Caco-2 (cell line): ENCODE data around the gene LMO1. TPM values are rescaled to one million over a fixed set of nuclear protein-coding genes. Genes with fewer than 3 reads are reported as not detected.

Experiments
- BruUV-seq: library from RNA; stranded (reverse); fragments of 400-500 nt; replicated peaks from 2 replicates; lab custom pipeline; 2021; lab: Mats Ljungman, UMichigan
- CTCF ChIA-PET: fragments of 300-600 bp; sonication (Branson Sonifier 250); formaldehyde crosslinking; loops from one replicate; lab custom pipeline; 2022; ENCODE audit warnings: antibody characterized with exemption; lab: Charles Lee
- POLR2A ChIA-PET: fragments of 300-600 bp; sonication (Branson Sonifier 250); formaldehyde crosslinking; loops from one replicate; lab custom pipeline; 2022; ENCODE audit warnings: antibody characterized with exemption; lab: Charles Lee
- DNase-seq, 2 experiments: peaks; one replicate each; pipeline versions ENCODE4 v3.0.0 to v3.0.0-alpha.2; 2020 to 2022
- H3K27me3 ChIP-seq: replicated peaks from 2 replicates; pipeline ENCODE4 v1.6.0; 2011; ENCODE audit warnings: low read length; ENCODE audit not compliant: control insufficient read depth, insufficient read depth
- H3K36me3 ChIP-seq: 2 replicates; pipeline ENCODE4 v1.5.1; 2011; ENCODE audit warnings: low read length; ENCODE audit not compliant: control insufficient read depth, insufficient read depth
- H3K4me1 ChIP-seq: fragments of 250-450 bp; sonication (Bioruptor Pico); 2 replicates; pipeline ENCODE4 v1.5.1; 2020; ENCODE audit warnings: mild to moderate bottlenecking
- H3K4me3 ChIP-seq: 2 replicates; pipeline ENCODE4 v1.5.1; 2011; ENCODE audit warnings: low read depth, mild to moderate bottlenecking, control low read depth, low read length
- H3K9me3 ChIP-seq: fragments of 250-450 bp; sonication (Bioruptor Pico); 2 replicates; pipeline ENCODE4 v1.5.1; 2020; ENCODE audit warnings: mild to moderate bottlenecking, moderate library complexity
- H3K27ac Mint-ChIP-seq: one replicate; pipeline ENCODE4 v1.8.0; 2022; ENCODE audit warnings: mixed read lengths; ENCODE audit not compliant: unreplicated experiment
- H3K27me3 Mint-ChIP-seq: one replicate; pipeline ENCODE4 v1.8.0; 2022; ENCODE audit warnings: mixed read lengths; ENCODE audit not compliant: insufficient read depth, unreplicated experiment
- H3K36me3 Mint-ChIP-seq: one replicate; pipeline ENCODE4 v1.8.0; 2022; ENCODE audit warnings: mild to moderate bottlenecking, mixed read lengths; ENCODE audit not compliant: insufficient read depth, unreplicated experiment
- H3K4me1 Mint-ChIP-seq: one replicate; pipeline ENCODE4 v1.8.0; 2022; ENCODE audit warnings: low read depth, mixed read lengths; ENCODE audit not compliant: unreplicated experiment
- H3K4me3 Mint-ChIP-seq: one replicate; pipeline ENCODE4 v1.8.0; 2022; ENCODE audit warnings: mild to moderate bottlenecking, moderate library complexity, mixed read lengths; ENCODE audit not compliant: unreplicated experiment
- H3K9me3 Mint-ChIP-seq: one replicate; pipeline ENCODE4 v1.8.0; 2022; ENCODE audit warnings: mixed read lengths; ENCODE audit not compliant: unreplicated experiment
- intact Hi-C: fragments of 100-400 bp; cut with micrococcal nuclease; formaldehyde crosslinking; loops from one replicate; pipeline ENCODE4 v1.10.0; 2022; ENCODE audit not compliant: unreplicated experiment
- total RNA-seq: library from RNA; stranded (reverse); gene quantifications from 2 replicates; pipeline ENCODE4 v1.2.3, GENCODE V29; 2022
- TF ChIP-seq, protein P1 (sequence below), 2 experiments: fragments of 200-600 bp in 1 of 2; IDR thresholded peaks; 1 replicate in 1 of 2; 2 replicates in 1 of 2; pipeline versions ENCODE4 v1.5.1 to v1.8.0; 2011 to 2022; ENCODE audit warnings: antibody characterized with exemption in 1 of 2, control low read depth in 1 of 2, inconsistent platforms in 1 of 2, low read depth in 1 of 2, low read length in 1 of 2, mild to moderate bottlenecking in 1 of 2, moderate library complexity in 1 of 2; ENCODE audit not compliant: insufficient read depth in 1 of 2, severe bottlenecking in 1 of 2, unreplicated experiment in 1 of 2

LMO1 gene
- total RNA-seq, 1 experiment from 2014 or later, result not detected

- BruUV-seq, result no TSS peak
- DNase-seq, result no peak
- H3K4me3 Mint-ChIP-seq, result no peak overlapping the region
- intact Hi-C loops, result no loop called here
- Histone ChIP-seq H3K9me3 (no peaks in the 10 kb centered on the region), H3K27me3 (no peaks in the 10 kb centered on the region; the same call in 1 of the 2 replicates), H3K36me3 (no peaks in the 10 kb centered on the region), H3K4me3 (no peak overlapping the region), H3K4me1 (no peaks in the 10 kb centered on the region)
- H3K4me1 Mint-ChIP-seq, result no peaks in the 10 kb centered on the region
- TF ChIP-seq, protein P1, sequence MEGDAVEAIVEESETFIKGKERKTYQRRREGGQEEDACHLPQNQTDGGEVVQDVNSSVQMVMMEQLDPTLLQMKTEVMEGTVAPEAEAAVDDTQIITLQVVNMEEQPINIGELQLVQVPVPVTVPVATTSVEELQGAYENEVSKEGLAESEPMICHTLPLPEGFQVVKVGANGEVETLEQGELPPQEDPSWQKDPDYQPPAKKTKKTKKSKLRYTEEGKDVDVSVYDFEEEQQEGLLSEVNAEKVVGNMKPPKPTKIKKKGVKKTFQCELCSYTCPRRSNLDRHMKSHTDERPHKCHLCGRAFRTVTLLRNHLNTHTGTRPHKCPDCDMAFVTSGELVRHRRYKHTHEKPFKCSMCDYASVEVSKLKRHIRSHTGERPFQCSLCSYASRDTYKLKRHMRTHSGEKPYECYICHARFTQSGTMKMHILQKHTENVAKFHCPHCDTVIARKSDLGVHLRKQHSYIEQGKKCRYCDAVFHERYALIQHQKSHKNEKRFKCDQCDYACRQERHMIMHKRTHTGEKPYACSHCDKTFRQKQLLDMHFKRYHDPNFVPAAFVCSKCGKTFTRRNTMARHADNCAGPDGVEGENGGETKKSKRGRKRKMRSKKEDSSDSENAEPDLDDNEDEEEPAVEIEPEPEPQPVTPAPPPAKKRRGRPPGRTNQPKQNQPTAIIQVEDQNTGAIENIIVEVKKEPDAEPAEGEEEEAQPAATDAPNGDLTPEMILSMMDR (IDR thresholded peaks at IDR 0.05; ENCODE audit: insufficient read depth in 1 of 2, low read depth in 1 of 2, low read length in 1 of 2, severe bottlenecking in 1 of 2, unreplicated experiment in 1 of 2), result no peak
- POLR2A ChIA-PET, result no interaction called here
- H3K36me3 Mint-ChIP-seq, result no peaks in the 10 kb centered on the region
- CTCF ChIA-PET, result no interaction called here
- no peaks in the 10 kb centered on the region for H3K9me3 Mint-ChIP-seq
- H3K27ac Mint-ChIP-seq, result no peak overlapping the region
- peaks cover 3% of the 10 kb centered on the region for H3K27me3 Mint-ChIP-seq
Observed at GRCh38 chr11:8234910-8235309, 28.8 kb downstream of the LMO1 start.

DNA sequence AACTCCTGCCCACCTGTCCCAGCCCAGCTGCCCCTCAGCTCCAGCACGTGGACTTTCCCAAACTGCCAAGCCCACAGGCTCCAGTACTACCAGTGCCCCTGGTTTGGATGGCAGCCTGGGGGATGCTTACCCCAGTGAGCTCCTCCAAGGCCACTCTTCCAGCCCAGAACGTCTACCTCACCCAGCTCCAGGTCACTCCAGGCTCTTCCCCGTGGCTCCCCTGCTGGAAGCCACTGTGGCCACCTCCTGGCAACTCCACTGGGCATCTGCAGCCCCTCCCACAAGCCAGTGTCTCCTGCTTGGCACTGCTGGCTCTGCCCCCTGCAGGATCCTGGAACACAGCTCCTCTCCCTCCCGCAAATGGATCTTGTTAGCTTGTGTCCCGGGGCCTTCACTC lies 29.3 kb downstream of the LMO1 start:
- POLR2A ChIA-PET, result no interaction called here
- intact Hi-C loops, result no loop called here

GRCh38 chr11:8233691-8234424 lies 29.8 kb downstream of the LMO1 start:
- intact Hi-C loops, result no loop called here
- TF ChIP-seq, protein P1 (IDR thresholded peaks at IDR 0.05; ENCODE audit: insufficient read depth in 1 of 2, low read depth in 1 of 2, low read length in 1 of 2, severe bottlenecking in 1 of 2, unreplicated experiment in 1 of 2), result no peak
- no peak for DNase-seq
- no peaks in the 10 kb centered on the region for H3K4me1 Mint-ChIP-seq
- ChIA-PET CTCF (interaction anchor here (1.1 kb wide), 1 partner anchor 30 kb away, joined by 3 read pairs; the partner anchor contains the start of gene LMO1), POLR2A (no interaction called here)
- H3K27ac Mint-ChIP-seq, result no peak overlapping the region
- no peaks in the 10 kb centered on the region for H3K36me3 ChIP-seq
- no peaks in the 10 kb centered on the region for H3K36me3 Mint-ChIP-seq
- H3K27me3 Mint-ChIP-seq, result peaks cover 3% of the 10 kb centered on the region
- H3K9me3 Mint-ChIP-seq, result no peaks in the 10 kb centered on the region
- H3K4me3 ChIP-seq, result no peak overlapping the region
- H3K4me3 Mint-ChIP-seq, result no peak overlapping the region
- no TSS peak for BruUV-seq
- H3K4me1 ChIP-seq, result no peaks in the 10 kb centered on the region
- no peaks in the 10 kb centered on the region for H3K9me3 ChIP-seq
- no peaks in the 10 kb centered on the region; the same call in 1 of the 2 replicates for H3K27me3 ChIP-seq

More for the DNA sequence above, 29.3 kb downstream of the LMO1 start:
- H3K4me3 Mint-ChIP-seq, result no peak overlapping the region
- Histone ChIP-seq H3K4me3 (no peak overlapping the region), H3K9me3 (no peaks in the 10 kb centered on the region), H3K27me3 (no peaks in the 10 kb centered on the region; the same call in 1 of the 2 replicates), H3K4me1 (no peaks in the 10 kb centered on the region), H3K36me3 (no peaks in the 10 kb centered on the region)
- no peak overlapping the region for H3K27ac Mint-ChIP-seq
- no peaks in the 10 kb centered on the region for H3K36me3 Mint-ChIP-seq
- no peaks in the 10 kb centered on the region for H3K4me1 Mint-ChIP-seq
- TF ChIP-seq, protein P1 (IDR thresholded peaks at IDR 0.05; ENCODE audit: insufficient read depth in 1 of 2, low read depth in 1 of 2, low read length in 1 of 2, severe bottlenecking in 1 of 2, unreplicated experiment in 1 of 2), result no peak
- no peak for DNase-seq
- CTCF ChIA-PET, result interaction anchor here (1.1 kb wide), 1 partner anchor 29 kb away, joined by 3 read pairs; the partner anchor contains the start of gene LMO1
- no TSS peak for BruUV-seq
- no peaks in the 10 kb centered on the region for H3K9me3 Mint-ChIP-seq
- peaks cover 3% of the 10 kb centered on the region for H3K27me3 Mint-ChIP-seq
